NCI-H748 (cell line): ENCODE data around the gene ZDHHC11.
"Not testable (repeated sequence)": the region's sequence is repeated elsewhere in the genome, so short reads cannot be mapped to it uniquely, and the experiment has no call there.

Experiments
- DNase-seq: peaks from one replicate; lab custom pipeline; 2025; ENCODE audit not compliant: unreplicated experiment; lab: John Stamatoyannopoulos, UW

Gene ZDHHC11

GRCh38 chr5:816176-816575, 34.6 kb downstream of the ZDHHC11 start:
- DNase-seq = no peak

GRCh38 chr5:815449-815848, 35.3 kb downstream of the ZDHHC11 start:
- DNase-seq = no peak

- DNase-seq = not testable (repeated sequence)
Observed at GRCh38 chr5:813575-813974, 37.2 kb downstream of the ZDHHC11 start.

- DNase-seq = not testable (repeated sequence)
Observed at GRCh38 chr5:811384-811783, 39.4 kb downstream of the ZDHHC11 start.

- not testable (repeated sequence) for DNase-seq
Observed at GRCh38 chr5:807719-808514, 42.9 kb downstream of the ZDHHC11 start.

GRCh38 chr5:801472-801871, 49.3 kb downstream of the ZDHHC11 start:
- no peak for DNase-seq

GRCh38 chr5:801055-801454, 49.7 kb downstream of the ZDHHC11 start:
- DNase-seq = not testable (repeated sequence)

- not testable (repeated sequence) for DNase-seq
Observed at GRCh38 chr5:798505-799138, 52.2 kb downstream of the ZDHHC11 start.

GRCh38 chr5:797986-798385, 52.8 kb downstream of the ZDHHC11 start:
- not testable (repeated sequence) for DNase-seq

- not testable (repeated sequence) for DNase-seq
Observed at GRCh38 chr5:795873-796272, 54.9 kb downstream of the ZDHHC11 start.

GRCh38 chr5:794948-795347, 55.8 kb downstream of the ZDHHC11 start:
- not testable (repeated sequence) for DNase-seq

- DNase-seq = not testable (repeated sequence)
Observed at GRCh38 chr5:788703-789102, 62.1 kb downstream of the ZDHHC11 start.

- not testable (repeated sequence) for DNase-seq
Observed at GRCh38 chr5:787857-788233, 62.9 kb downstream of the ZDHHC11 start.

GRCh38 chr5:787224-787856, 63.4 kb downstream of the ZDHHC11 start:
- not testable (repeated sequence) for DNase-seq

GRCh38 chr5:785181-785705, 65.5 kb downstream of the ZDHHC11 start:
- DNase-seq = peak; percentile 88

- DNase-seq = peak; percentile 98
Observed at GRCh38 chr5:784428-785177, 66.2 kb downstream of the ZDHHC11 start, which contains the start of gene ZDHHC11B. Gene ZDHHC11B, minus strand, starts transcription at chr5:784729. Its CDS starts 17,810 bp downstream, at chr5:766919.

GRCh38 chr5:783881-784427, 66.8 kb downstream of the ZDHHC11 start:
- peak; percentile 73 for DNase-seq

- DNase-seq = not testable (repeated sequence)
Observed at GRCh38 chr5:783049-783802, 67.6 kb downstream of the ZDHHC11 start.

- not testable (repeated sequence) for DNase-seq
Observed at GRCh38 chr5:782356-782755, 68.4 kb downstream of the ZDHHC11 start.

- not testable (repeated sequence) for DNase-seq
Observed at GRCh38 chr5:780571-780970, 70.2 kb downstream of the ZDHHC11 start.
